GM21576 (cell line): Measurements from ENCODE around the gene WNT4.

Experiments
- ATAC-seq: cut with Tn5 transposase; IDR thresholded peaks from one replicate; pipeline ENCODE4 v1.9.1; 2021; ENCODE audit warnings: mild to moderate bottlenecking, moderate library complexity; ENCODE audit not compliant: unreplicated experiment

Gene WNT4

DNA sequence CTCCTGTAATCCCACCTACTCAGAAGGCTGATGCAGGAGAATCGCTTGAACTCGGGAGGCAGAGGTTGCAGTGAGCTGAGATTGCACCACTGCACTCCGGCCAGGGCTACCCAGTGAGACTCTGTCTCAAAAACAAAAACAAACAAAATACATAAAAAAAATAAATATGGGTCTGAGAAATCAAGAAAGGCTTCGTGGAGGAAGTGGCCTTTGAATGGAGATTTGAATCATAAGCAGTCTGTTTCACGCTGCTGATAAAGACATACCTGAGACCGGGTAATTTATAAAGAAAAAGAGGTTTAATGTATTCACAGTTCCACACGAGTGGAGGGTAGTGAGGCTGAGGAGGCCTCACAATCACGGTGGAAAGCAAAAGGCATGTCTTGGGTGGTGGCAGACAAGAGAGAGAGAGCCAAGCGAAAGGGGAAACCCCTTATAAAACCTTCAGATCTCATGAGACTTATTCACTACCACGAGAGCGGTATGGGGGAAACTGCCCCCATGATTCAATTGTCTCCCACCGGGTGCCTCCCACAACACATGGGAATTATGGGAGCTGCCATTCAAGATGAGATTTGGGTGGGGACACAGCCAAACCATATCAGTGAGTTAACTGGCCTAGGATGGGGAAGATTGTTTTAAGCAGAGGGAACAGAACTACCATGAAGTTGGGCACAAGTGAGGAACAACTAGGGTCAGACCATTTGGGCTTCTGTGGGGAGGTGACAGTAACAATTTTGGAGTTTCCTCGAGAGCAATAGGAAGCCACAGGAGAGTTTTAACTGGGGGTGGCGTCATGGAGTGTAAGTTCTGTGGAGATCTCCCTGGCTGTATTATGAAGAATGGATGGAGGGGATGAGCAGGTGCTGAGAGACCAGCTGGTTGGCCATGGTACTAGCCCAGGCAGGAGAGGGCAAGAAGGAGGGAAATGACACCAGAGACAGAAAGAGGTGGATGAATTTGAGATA, 22.2 kb upstream of the WNT4 start:
- ATAC-seq: no peak

DNA sequence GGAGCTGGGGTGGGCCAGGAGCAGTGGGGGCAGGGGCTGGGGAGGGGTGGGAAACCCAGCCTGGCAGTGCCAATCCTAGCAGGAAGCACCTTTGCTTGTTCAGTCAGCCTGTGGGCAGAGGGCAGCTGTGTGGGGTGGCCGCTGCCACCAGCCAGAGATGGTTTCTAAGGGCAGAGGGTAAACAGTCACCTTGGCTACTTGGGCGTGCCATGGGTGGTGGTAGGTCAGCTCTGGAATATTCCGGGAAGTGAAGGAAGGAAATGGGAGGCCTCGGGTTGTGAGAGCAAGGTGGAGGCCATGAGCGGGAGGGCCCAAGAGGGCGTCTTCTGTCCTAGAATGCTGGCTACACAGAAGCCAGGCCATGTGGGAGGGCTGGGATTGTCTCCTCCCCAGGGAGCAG, 20.7 kb upstream of the WNT4 start:
- no peak for ATAC-seq

DNA sequence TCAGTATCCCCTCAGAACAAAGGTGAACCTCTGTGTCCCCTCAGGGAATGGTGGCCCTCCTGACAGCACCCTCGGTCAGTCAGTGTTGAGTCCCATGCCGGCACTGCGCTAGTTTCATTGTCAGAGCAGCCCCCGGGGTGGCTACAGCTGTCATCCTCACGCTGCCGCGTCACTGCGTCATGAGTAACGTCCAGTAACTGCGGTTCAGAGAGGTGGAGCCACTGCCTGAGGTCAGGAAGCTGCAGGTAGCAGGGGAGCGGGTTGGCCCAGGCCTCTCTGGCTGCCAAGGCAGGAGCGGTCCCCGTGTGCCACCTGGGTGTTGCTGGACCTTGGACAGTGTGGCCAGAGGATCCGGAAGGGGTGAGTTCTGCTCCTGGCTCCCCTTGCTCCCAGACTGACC, 20.2 kb upstream of the WNT4 start:
- no peak for ATAC-seq

DNA sequence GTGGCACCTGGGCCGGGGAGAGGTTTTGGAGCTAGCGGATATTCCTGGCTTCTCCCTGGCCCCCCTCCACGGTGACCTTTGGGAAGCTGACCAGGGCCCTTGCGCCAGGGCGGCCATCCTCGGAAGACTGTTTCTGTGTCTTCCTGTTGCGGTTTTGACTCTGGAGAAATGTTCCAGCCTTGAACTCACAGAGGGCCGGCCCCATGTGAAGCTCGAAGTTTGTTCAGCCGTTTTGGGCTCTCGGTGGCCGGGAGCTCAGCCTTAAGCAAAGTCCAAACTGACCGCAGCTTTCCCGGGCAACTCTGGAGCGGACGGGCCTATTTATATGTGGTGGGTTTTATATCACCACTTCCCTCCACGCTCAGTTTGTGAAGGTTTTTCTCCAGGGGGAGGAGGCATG, 17.0 kb upstream of the WNT4 start:
- no peak for ATAC-seq

DNA sequence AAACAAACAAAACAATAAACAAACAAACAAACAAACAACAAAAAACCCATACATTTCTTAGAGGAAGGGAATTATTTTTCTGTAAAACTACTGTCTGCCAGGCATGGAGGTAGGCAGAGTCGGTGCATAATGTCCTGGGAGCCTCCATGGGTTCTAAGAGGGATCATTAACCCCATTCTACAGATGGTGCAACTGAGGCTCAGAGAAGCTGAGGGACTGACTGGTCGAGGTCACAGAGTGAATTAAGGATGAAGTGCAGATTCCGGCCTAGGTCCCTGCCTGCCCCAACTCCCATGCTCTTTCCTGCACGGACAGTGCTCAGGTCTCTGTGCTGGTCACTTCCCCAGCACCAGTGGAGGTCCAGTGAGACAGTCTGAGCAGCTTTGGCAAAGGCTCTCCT, 15.8 kb upstream of the WNT4 start:
- ATAC-seq: no peak

DNA sequence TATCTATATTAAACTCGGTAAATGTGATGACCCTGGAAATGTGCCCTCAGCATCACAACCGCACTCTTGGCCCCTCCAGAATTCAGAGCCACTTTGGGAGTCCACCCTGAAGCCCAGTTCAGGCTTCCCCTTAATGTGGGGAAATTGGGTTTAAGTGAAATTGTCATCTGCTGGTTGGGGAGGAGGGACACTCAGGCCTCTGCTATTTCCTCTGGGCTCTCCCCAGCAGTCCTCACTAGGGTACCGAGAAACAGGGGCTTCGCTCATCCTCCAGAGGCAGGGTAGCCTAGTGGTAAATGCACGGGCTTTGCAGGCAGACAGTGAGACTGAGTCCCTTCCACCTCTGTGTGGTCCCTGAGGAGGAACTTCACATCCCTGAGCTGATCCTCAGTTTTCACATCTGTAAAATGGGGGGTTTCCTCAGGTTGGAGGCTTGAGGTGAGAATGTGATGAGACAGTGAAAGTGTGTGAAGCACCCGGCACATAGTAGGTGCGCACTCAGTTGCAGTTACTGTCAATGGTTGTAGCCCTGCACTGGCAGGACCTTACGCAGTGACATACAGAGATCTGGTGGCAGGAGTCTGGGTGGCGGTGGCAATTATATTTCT, 14.6 kb upstream of the WNT4 start:
- ATAC-seq: no peak

DNA sequence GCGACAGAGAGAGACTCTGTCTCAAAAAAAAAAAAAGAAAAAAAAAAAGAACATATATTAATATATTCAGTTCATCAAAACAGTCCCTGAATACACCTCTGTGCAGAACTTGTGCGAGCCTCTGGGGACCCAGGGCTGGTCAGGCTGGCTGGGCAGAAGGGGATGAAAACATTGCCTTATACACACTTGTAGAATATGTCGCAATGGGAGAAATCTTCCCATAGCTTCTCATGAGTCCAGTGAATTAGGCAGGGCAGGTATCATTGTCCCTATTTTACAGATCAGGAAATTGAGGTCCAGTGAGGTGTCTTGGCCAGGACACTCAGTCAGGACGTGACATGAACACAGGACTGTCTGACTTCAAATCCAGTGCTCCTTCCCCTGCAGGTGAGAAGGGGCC, 12.6 kb upstream of the WNT4 start:
- ATAC-seq: no peak

DNA sequence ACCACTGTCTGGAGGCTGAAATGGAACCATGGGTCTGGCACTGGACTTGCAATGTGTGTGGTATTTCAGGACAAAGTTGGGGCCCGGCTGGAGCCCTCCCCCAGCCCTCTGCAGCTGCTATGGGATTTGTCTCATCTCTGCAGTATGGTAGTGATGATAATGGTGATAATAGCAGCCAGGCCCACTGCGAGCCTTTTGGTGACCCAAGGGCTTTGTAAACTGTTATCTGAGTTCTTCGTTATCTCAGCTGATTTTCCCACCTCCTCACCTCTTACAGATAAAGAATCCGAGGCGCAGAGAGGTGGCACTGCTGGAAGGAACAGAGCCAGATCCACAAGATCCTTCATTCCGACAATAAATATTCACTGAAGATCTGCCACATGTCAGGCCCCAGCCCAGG, 11.7 kb upstream of the WNT4 start:
- no peak for ATAC-seq

DNA sequence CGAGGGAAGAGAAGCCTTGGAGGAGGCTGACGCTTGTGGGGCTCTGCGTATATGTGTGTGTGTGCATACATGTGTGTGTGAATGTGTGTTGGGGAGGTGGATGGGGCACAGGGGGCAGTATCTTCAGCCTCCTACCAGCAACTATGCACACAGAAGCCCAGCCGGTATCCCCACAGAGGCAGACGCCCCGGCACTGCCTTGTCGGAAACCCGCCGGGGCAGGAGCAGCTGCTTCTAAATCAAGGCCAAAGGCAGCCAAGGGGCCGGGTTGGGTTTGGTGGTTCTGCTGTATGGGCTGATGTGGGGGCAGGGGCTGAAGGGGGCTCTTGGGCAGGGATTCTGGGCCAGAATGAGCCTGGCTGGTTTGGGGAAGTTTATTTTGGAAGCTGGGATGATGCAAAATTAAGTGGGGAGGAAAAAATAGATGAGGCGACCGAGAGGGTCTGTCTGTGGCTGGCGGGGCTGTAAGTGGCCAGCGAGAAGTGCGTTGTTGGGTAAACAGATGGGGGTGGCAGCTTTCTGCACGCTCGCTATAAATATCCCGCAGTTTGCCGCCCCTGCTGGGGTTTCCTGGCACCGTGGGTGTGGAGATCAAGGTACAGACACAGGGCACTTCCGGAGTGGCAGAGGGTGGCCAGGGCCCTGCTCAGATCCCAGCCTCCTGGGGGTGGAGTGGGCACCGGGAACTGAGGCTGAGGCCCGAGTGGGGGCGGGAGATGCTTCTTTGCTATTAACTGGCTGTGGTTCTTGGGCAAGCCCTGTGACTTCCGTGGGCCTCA, 11.0 kb upstream of the WNT4 start:
- no peak for ATAC-seq

DNA sequence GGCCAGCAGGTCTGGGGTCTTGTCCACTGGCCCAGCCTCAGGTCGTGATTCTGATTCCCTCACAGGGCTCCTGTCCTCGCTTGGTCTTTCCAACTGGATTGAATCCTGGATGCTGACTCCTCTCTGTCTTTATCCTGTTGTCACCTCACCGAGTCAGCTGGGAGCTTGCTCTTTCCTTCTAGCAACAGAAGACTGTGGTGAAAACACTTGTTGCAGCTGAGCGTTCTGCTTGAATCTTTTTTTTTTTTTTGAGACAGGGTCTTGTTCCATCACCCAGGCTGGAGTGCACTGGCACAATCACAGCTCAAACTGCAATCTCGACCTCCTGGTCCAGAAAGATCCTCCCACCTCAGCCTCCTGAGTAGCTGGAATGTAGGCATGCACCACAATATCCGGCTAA, 8.0 kb upstream of the WNT4 start:
- ATAC-seq: no peak

DNA sequence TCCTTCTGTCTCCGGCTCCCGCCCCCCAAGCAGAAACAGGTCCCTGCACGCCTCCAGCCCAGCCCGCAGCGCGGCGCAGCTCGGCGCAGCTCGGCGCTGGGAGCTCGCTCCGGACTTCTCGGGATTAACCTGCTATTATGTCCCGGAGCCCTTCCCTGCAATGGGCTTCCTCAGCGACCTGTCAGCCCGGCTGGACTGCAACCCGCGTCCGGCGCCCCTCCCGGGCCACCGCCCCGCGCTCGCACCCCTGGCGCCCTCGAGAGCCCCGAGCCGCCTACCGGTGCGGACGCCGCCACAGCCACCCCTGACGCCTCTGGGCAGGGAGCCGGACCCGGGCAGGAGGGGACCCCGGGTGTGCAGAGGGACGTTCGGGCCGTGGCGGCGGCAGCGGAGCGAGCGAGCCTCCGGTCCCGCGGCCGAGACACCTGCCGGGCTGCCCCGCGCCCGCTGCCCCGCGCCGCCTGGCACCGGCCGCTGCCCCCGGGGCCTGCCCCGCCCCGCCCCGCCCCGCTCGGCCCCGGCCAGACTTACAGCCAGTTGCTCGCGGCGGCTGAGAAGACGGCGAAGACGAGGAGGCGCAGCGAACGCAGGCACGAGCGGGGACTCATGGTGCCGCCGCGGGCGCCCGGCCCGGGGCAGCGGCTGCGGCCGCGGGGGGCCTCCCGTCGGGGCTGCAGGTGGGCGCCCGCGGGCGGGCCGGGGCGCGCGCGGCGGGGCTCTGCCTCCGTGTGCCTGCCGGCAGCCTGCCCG, 407 bp downstream of the WNT4 start:
- no peak for ATAC-seq

DNA sequence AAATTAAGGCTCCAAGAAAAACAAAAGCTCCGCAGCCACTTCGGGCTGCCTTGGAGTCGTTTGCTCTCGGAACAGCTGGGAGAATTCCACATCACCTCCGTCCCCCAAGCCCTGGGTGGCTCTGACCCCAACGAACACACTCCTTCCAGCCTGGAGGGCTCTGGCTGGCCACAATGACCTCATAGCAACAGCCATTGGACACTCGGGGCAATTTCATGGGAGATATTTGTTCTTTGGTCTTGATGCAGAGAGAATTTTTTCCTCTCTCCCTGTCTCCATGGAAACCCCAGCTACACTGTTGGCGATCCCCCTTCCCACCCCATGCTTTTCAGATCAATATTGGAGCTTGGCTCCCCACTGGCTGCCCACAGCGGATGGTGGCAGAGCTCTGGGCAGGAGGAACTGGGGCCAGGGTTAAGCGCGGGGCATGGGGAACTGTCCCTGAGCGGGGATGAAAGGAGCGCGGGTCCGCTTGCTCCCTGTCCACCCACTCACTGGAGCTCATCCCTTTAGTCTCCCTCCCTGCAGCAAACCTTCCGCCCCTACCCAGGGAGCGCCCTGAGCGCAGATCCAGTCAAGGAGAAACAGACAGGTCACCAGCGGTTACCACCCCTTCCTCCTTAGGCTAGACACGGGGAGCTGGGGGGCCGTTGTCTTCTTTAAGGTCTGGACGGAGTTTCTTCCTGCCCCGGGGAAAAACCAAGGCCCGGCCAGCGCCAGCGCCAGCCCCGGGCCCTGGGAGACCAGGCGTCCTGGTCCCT, 1.2 kb downstream of the WNT4 start:
- no peak for ATAC-seq

DNA sequence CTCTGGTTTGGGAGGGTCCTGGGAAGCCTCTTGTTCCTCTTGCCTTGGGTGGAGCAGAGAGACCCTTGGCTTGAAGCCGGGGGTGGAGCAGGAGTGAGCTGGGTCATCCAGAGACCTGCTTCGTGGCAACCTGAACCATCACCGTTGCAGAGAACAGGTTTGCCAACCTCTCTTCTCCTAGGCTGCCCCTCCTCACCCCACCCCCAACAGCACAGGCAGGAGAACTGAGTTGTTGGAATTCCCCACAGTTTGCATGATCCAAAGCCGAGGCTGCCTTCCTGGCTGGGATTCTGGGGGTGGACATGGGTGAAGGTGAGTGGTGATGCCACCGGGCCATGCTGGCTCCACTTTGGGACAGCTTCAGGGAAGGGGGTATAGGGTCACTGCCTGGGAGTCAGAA, 2.2 kb downstream of the WNT4 start:
- ATAC-seq: no peak

DNA sequence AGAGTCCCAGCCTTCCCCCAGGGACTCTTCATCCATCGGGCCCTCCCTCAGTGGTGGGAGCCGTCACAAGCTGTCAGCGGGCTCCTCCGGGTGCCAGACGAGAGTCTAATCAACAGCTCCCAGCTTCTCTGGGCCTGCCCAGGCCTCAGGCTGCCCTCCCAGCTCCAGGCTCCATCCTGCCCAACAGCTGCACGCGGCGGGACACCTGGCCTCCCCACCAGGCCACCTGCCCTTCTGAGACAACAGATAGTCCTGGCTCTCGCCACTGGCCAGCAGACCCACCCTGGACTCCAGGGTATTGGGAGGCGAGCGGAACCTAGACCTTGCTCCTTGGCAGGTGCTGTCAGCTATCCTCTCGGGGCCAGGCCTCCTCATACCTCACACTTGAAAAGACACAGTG, 3.1 kb downstream of the WNT4 start:
- no peak for ATAC-seq

DNA sequence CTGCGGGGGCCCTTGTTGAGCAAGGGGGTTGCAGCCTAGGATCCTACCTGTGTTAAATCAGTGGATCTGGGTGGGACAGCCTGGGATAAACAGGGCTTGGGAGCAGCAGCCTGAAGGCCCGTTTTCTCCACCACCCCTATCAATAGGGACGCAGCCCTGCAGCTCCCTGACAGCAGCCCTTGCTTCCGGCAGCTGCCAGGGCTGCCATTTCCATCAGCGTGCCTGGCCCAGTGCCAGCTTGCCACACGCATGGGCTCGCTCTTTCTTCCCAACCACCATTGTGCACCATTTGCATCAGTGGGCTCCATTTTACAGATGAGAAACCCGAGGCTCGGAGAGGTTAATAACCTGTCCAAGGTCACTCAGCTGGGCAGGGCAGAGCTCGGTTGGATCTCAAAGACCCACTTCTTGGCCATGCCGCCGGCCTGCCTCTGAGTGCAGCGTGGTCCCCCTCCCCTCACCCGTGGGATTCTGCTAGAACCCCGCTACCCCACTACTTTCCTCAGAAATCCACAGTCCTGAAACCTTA, 3.8 kb downstream of the WNT4 start:
- ATAC-seq: no peak

DNA sequence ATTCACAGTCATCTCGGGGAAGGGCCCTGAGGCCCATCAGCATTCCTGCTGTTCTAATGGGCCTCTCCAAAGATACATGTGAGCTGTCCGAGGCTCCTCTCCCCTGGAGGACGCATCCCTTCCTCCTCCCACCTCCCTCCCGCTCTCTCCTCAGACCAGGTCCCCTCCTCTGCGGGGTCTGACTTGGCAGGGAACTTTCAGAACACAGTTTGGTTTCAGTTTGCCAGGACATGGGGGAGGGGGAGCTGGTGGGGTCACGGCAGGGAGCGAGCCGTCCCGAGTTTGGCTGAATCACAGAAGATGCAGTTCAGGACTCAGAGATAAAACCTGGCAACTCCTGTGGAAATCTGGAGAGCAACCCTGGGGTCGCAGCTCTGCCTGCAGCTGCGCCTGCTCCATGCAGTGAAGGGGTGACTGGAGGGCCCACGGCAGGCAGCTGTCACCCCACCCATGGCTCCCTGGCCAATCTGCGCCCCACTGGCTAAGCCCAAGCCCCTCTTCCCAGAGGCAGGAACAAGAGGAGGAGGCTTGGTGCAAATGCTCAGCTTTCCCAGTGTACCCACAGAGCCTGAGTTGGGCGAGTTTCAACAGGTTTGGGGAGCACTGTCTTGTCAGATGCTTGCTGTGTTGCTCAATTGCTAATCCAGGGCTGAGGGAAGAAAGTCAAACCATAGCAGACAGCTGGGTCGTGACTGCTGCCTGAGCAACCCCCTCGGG, 5.7 kb downstream of the WNT4 start:
- no peak for ATAC-seq

DNA sequence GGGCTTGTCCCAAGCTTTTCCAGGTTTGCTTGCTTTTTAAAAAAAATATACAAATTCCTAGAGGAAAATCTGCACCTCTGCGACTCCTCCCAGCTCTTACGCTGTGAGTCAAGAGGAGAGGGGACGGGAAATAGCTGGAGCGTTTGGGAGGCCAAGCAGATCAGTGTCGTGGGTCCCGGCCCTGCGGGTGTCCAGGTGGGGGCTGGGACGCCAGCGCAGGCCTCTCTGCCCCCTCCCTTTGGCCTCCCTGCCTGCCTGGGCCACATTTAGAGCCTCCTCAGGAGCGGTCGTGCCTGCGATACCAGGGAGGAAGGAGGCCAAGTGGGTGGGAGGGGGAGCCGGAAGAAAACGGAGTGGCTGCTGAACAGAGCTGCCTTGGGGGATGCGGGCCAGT, 9.0 kb downstream of the WNT4 start:
- no peak for ATAC-seq

DNA sequence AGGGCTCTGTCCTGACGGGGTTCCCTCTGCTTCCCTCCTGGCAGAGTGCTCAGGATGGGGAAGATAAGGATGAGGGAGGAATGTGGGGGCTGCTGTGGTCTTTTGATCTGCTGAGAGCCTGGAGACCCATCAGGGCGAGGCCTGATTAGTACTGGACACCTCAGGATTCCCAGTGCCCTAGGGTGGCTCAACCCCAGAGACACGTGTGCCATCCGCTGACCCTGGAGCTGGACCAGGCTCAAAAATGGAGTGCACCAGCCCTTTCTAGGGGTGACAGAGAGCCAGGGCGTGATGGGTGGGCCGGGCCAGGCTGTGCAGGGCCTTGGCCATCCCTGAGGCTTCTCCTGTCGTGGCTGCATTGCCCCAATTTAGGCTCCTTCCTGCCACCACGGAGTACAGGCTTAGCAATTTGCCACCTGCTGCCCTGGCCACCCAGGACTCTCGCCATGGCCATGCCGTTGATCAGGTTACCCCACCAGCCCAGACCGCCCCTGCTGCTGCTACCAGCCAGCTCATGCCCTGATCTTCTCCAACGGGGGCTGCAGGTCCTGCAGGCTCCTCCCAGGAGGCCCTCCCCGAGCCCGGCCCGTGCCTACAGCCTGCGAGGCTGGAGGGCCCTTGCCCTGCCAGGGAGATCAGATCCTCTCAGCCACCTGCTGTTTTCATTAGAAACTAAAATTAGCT, 9.5 kb downstream of the WNT4 start:
- no peak for ATAC-seq
